Activated T-cell treated with anti-CD3 and anti-CD28 coated beads, Interleukin-2, amount 50 U/mL, for 1 hour (primary cell): ENCODE measurements around the gene CTNND1.

Experiments
- DNase-seq: peaks from one replicate; pipeline ENCODE4 v3.0.0-alpha.2; 2020

The CTNND1 gene

GRCh38 chr11:57764566-57764965 lies 3.0 kb downstream of the CTNND1 start:
- DNase-seq, result no peak

GRCh38 chr11:57764972-57765371 lies 3.4 kb downstream of the CTNND1 start:
- no peak for DNase-seq

- DNase-seq, result no peak
Measured at GRCh38 chr11:57770793-57771192, 9.2 kb downstream of the CTNND1 start.

GRCh38 chr11:57771365-57771764 lies 9.8 kb downstream of the CTNND1 start:
- no peak for DNase-seq

- no peak for DNase-seq
Measured at GRCh38 chr11:57772562-57772961, 11.0 kb downstream of the CTNND1 start.

- DNase-seq, result no peak
Measured at GRCh38 chr11:57773026-57773598, 11.5 kb downstream of the CTNND1 start.

- no peak for DNase-seq
Measured at GRCh38 chr11:57775491-57775890, 13.9 kb downstream of the CTNND1 start.

GRCh38 chr11:57776031-57776521 lies 14.5 kb downstream of the CTNND1 start:
- no peak for DNase-seq

- no peak for DNase-seq
Measured at GRCh38 chr11:57776577-57777210, 15.1 kb downstream of the CTNND1 start.

GRCh38 chr11:57777969-57778317 lies 16.3 kb downstream of the CTNND1 start:
- no peak for DNase-seq

- DNase-seq, result no peak
Measured at GRCh38 chr11:57778318-57779037, 16.9 kb downstream of the CTNND1 start.

GRCh38 chr11:57779276-57779675 lies 17.7 kb downstream of the CTNND1 start:
- DNase-seq, result no peak

GRCh38 chr11:57781529-57781943 lies 19.9 kb downstream of the CTNND1 start:
- DNase-seq, result no peak

GRCh38 chr11:57785072-57785471 lies 23.5 kb downstream of the CTNND1 start:
- DNase-seq, result no peak

- DNase-seq, result no peak
Measured at GRCh38 chr11:57786436-57786835, 24.8 kb downstream of the CTNND1 start.

- no peak for DNase-seq
Measured at GRCh38 chr11:57787006-57787604, 25.5 kb downstream of the CTNND1 start.

- no peak for DNase-seq
Measured at GRCh38 chr11:57787920-57788702, 26.5 kb downstream of the CTNND1 start.

GRCh38 chr11:57788703-57789088 lies 27.1 kb downstream of the CTNND1 start:
- no peak for DNase-seq

GRCh38 chr11:57791321-57792059 lies 29.9 kb downstream of the CTNND1 start:
- DNase-seq, result no peak

- DNase-seq, result peak; percentile 82
Measured at GRCh38 chr11:57792060-57792541, 30.5 kb downstream of the CTNND1 start.

- no peak for DNase-seq
Measured at GRCh38 chr11:57792870-57793269, 31.3 kb downstream of the CTNND1 start.
